Fibroblast of pulmonary artery (primary cell): ENCODE measurements around the gene EIF4G1.

ENCODE experiments used
- DNase-seq: peaks from one replicate; pipeline ENCODE4 v3.0.0-alpha.2; 2010; ENCODE audit warnings: low read depth
- H3K4me3 ChIP-seq: replicated peaks from 2 replicates; pipeline ENCODE4 v1.5.1; 2011; ENCODE audit warnings: low read depth, mild to moderate bottlenecking, control low read depth, low read length, moderate library complexity
- CTCF ChIP-seq: IDR thresholded peaks from 2 replicates; pipeline ENCODE4 v1.5.1; 2011; ENCODE audit warnings: mild to moderate bottlenecking, control low read depth, low read length, inconsistent platforms; ENCODE audit errors: missing control alignments

The EIF4G1 gene

GRCh38 chr3:184283681-184284080, 30.7 kb upstream of the EIF4G1 start:
- no peak for DNase-seq
- TF ChIP-seq CTCF: no peak
- H3K4me3 ChIP-seq: no peak overlapping the region

- H3K4me3 ChIP-seq: no peak overlapping the region
- TF ChIP-seq CTCF: peak; percentile 61
- peak; percentile 85 for DNase-seq
Measured at GRCh38 chr3:184284696-184285095, 29.7 kb upstream of the EIF4G1 start.

GRCh38 chr3:184289426-184289938, 24.9 kb upstream of the EIF4G1 start:
- peak; percentile 69 for TF ChIP-seq CTCF
- DNase-seq: peak; percentile 63
- no peak overlapping the region for H3K4me3 ChIP-seq

- DNase-seq: no peak
- no peak overlapping the region for H3K4me3 ChIP-seq
- no peak for TF ChIP-seq CTCF
Measured at GRCh38 chr3:184290331-184290730, 24.1 kb upstream of the EIF4G1 start.

GRCh38 chr3:184291044-184291737, 23.2 kb upstream of the EIF4G1 start:
- DNase-seq: no peak

GRCh38 chr3:184291738-184292445, 22.5 kb upstream of the EIF4G1 start:
- DNase-seq: no peak
- TF ChIP-seq CTCF: no peak
- no peak overlapping the region for H3K4me3 ChIP-seq

More at GRCh38 chr3:184291044-184291737, 23.2 kb upstream of the EIF4G1 start:
- H3K4me3 ChIP-seq: no peak overlapping the region
- TF ChIP-seq CTCF: no peak

- DNase-seq: no peak
- H3K4me3 ChIP-seq: no peak overlapping the region
- no peak for TF ChIP-seq CTCF
Measured at GRCh38 chr3:184295771-184296170, 18.6 kb upstream of the EIF4G1 start.
